ENCODE data around the gene MEIOB.

Gene MEIOB

GRCh38 chr16:1786242-1787055, 85.5 kb downstream of the MEIOB start:
- Histone ChIP-seq H3K27ac (ENCODE audit: low read length) (no peak overlapping the region), H3K9me3 (ENCODE audit: control insufficient read depth, insufficient read depth, low read length) (no peaks in the 10 kb centered on the region), H3K4me3 (ENCODE audit: low read length) (no peak overlapping the region), H3K36me3 (ENCODE audit: control insufficient read depth, insufficient read depth, low read length) (peaks cover 31% of the 10 kb centered on the region), H3K4me1 (ENCODE audit: control insufficient read depth, insufficient read depth, low read length) (no peaks in the 10 kb centered on the region), H3K27me3 (ENCODE audit: control insufficient read depth, insufficient read depth, low read length) (no peaks in the 10 kb centered on the region)
- DNase-seq (ENCODE audit: low read depth, low spot score), result no peak
- no CpG with 5 or more reads among the region's 51 CpGs for WGBS (ENCODE audit: insufficient coverage, insufficient read length)

GRCh38 chr16:1785846-1786170, 86.2 kb downstream of the MEIOB start:
- Histone ChIP-seq H3K27ac (ENCODE audit: low read length) (no peak overlapping the region), H3K4me3 (ENCODE audit: low read length) (no peak overlapping the region), H3K4me1 (ENCODE audit: control insufficient read depth, insufficient read depth, low read length) (no peaks in the 10 kb centered on the region), H3K9me3 (ENCODE audit: control insufficient read depth, insufficient read depth, low read length) (no peaks in the 10 kb centered on the region), H3K36me3 (ENCODE audit: control insufficient read depth, insufficient read depth, low read length) (peaks cover 31% of the 10 kb centered on the region), H3K27me3 (ENCODE audit: control insufficient read depth, insufficient read depth, low read length) (no peaks in the 10 kb centered on the region)
- no CpG with 5 or more reads among the region's 14 CpGs for WGBS (ENCODE audit: insufficient coverage, insufficient read length)
- DNase-seq (ENCODE audit: low read depth, low spot score), result no peak

- WGBS (ENCODE audit: insufficient coverage, insufficient read length), result no CpG with 5 or more reads among the region's 26 CpGs
- Histone ChIP-seq H3K36me3 (ENCODE audit: control insufficient read depth, insufficient read depth, low read length) (peaks cover 28% of the 10 kb centered on the region), H3K27ac (ENCODE audit: low read length) (no peak overlapping the region), H3K9me3 (ENCODE audit: control insufficient read depth, insufficient read depth, low read length) (no peaks in the 10 kb centered on the region), H3K4me3 (ENCODE audit: low read length) (no peak overlapping the region), H3K27me3 (ENCODE audit: control insufficient read depth, insufficient read depth, low read length) (no peaks in the 10 kb centered on the region), H3K4me1 (ENCODE audit: control insufficient read depth, insufficient read depth, low read length) (no peaks in the 10 kb centered on the region)
- no peak for DNase-seq (ENCODE audit: low read depth, low spot score)
Observed at GRCh38 chr16:1784977-1785845, 86.8 kb downstream of the MEIOB start.

Data from iPS DF 6.9 (cell line).